ENCODE data around the gene ABCG2. TPM values are rescaled to one million over a fixed set of nuclear protein-coding genes. Genes with fewer than 3 reads are reported as not detected.
A peak's percentile ranks its signal among the peaks of the same experiment; 100 is the strongest.

ABCG2 gene
- total RNA-seq = 12.5 and 14.6 TPM in 2 replicates

- no peak for DNase-seq (ENCODE audit: extremely low read depth, low read depth, low spot score)
Observed at GRCh38 chr4:88158489-88159228, at the start of gene ABCG2. ABCG2 (minus strand) TSS chr4:88158639; CDS start chr4:88139995, 18,644 bp downstream.

GRCh38 chr4:88208156-88208555, 49.7 kb upstream of the ABCG2 start:
- DNase-seq (ENCODE audit: extremely low read depth, low read depth, low spot score) = no peak

GRCh38 chr4:88207171-88207570, 48.7 kb upstream of the ABCG2 start:
- DNase-seq (ENCODE audit: extremely low read depth, low read depth, low spot score) = no peak

- peak; percentile 76 for DNase-seq (ENCODE audit: extremely low read depth, low read depth, low spot score)
Observed at GRCh38 chr4:88204882-88205281, 46.4 kb upstream of the ABCG2 start.

- no peak for DNase-seq (ENCODE audit: extremely low read depth, low read depth, low spot score)
Observed at GRCh38 chr4:88202443-88202842, 44.0 kb upstream of the ABCG2 start.

GRCh38 chr4:88200186-88200585, 41.7 kb upstream of the ABCG2 start:
- no peak for DNase-seq (ENCODE audit: extremely low read depth, low read depth, low spot score)

GRCh38 chr4:88196523-88197185, 38.2 kb upstream of the ABCG2 start:
- no peak for DNase-seq (ENCODE audit: extremely low read depth, low read depth, low spot score)

- no peak for DNase-seq (ENCODE audit: extremely low read depth, low read depth, low spot score)
Observed at GRCh38 chr4:88196013-88196365, 37.5 kb upstream of the ABCG2 start.

- no peak for DNase-seq (ENCODE audit: extremely low read depth, low read depth, low spot score)
Observed at GRCh38 chr4:88195328-88196012, 37.0 kb upstream of the ABCG2 start.

- DNase-seq (ENCODE audit: extremely low read depth, low read depth, low spot score) = no peak
Observed at GRCh38 chr4:88191404-88191803, 33.0 kb upstream of the ABCG2 start.

GRCh38 chr4:88189881-88190585, 31.6 kb upstream of the ABCG2 start:
- DNase-seq (ENCODE audit: extremely low read depth, low read depth, low spot score) = no peak

- no peak for DNase-seq (ENCODE audit: extremely low read depth, low read depth, low spot score)
Observed at GRCh38 chr4:88189418-88189738, 30.9 kb upstream of the ABCG2 start.

- no peak for DNase-seq (ENCODE audit: extremely low read depth, low read depth, low spot score)
Observed at GRCh38 chr4:88188738-88189417, 30.4 kb upstream of the ABCG2 start.

- no peak for DNase-seq (ENCODE audit: extremely low read depth, low read depth, low spot score)
Observed at GRCh38 chr4:88187766-88188165, 29.3 kb upstream of the ABCG2 start.

GRCh38 chr4:88185906-88186305, 27.5 kb upstream of the ABCG2 start:
- no peak for DNase-seq (ENCODE audit: extremely low read depth, low read depth, low spot score)

- no peak for DNase-seq (ENCODE audit: extremely low read depth, low read depth, low spot score)
Observed at GRCh38 chr4:88179261-88179660, 20.8 kb upstream of the ABCG2 start.

GRCh38 chr4:88178626-88179231, 20.3 kb upstream of the ABCG2 start:
- no peak for DNase-seq (ENCODE audit: extremely low read depth, low read depth, low spot score)

- no peak for DNase-seq (ENCODE audit: extremely low read depth, low read depth, low spot score)
Observed at GRCh38 chr4:88177983-88178625, 19.7 kb upstream of the ABCG2 start.

- no peak for DNase-seq (ENCODE audit: extremely low read depth, low read depth, low spot score)
Observed at GRCh38 chr4:88172987-88173386, 14.5 kb upstream of the ABCG2 start.

- DNase-seq (ENCODE audit: extremely low read depth, low read depth, low spot score) = no peak
Observed at GRCh38 chr4:88171206-88171605, 12.8 kb upstream of the ABCG2 start.
